SK-N-SH (cell line): ENCODE measurements around the gene FAM76B. TPM values are rescaled to one million over a fixed set of nuclear protein-coding genes. Genes with fewer than 3 reads are reported as not detected.

Experiments
- CTCF ChIA-PET: fragments of 300-600, 350-600 bp; formaldehyde crosslinking; extraction: SDS; loops from one replicate; lab custom pipeline; 2021; lab: Yijun Ruan, JAX
- POLR2A ChIA-PET: fragments of 350-600 bp; sonication (Branson Sonifier 250); formaldehyde crosslinking; extraction: SDS; loops from one replicate; lab custom pipeline; 2020; ENCODE audit warnings: antibody characterized with exemption, inconsistent platforms; lab: Yijun Ruan, JAX
- DNase-seq: peaks from one replicate; pipeline ENCODE4 v3.0.0; 2012
- H2AFZ ChIP-seq: fragments of 200-600 bp; sonication (generic); 2 replicates; pipeline ENCODE4 v1.8.1; 2016; ENCODE audit warnings: antibody characterized with exemption, mild to moderate bottlenecking, low read depth
- H3F3A ChIP-seq: fragments of 200-600 bp; sonication (generic); replicated peaks from 2 replicates; pipeline ENCODE3; 2016; ENCODE audit warnings: antibody characterized with exemption, mild to moderate bottlenecking; ENCODE audit not compliant: insufficient read depth
- H3K27ac ChIP-seq, 2 experiments: fragments of 200-500 bp in 1 of 2; fragments of 200-600 bp in 1 of 2; sonication (Bioruptor generic) in 1 of 2; sonication (generic), shearing (Covaris generic) in 1 of 2; 2 replicates each; pipeline versions ENCODE4 v1.5.1 to v1.6.1; 2014 to 2016; ENCODE audit warnings: low read depth in 2 of 2, inconsistent platforms in 1 of 2, low read length in 1 of 2, mild to moderate bottlenecking in 1 of 2, mixed read lengths in 1 of 2
- H3K27me3 ChIP-seq: fragments of 200-600 bp; sonication (generic), shearing (Covaris generic); 2 replicates; pipeline ENCODE4 v1.6.1; 2016; ENCODE audit warnings: mixed run types; ENCODE audit not compliant: insufficient read depth
- H3K36me3 ChIP-seq, 2 experiments: fragments of 200-500 bp in 1 of 2; fragments of 200-600 bp in 1 of 2; sonication (Bioruptor generic) in 1 of 2; sonication (generic) in 1 of 2; replicated peaks in 1 of 2; 2 replicates each; pipeline versions ENCODE3 to v1.5.1; 2014 to 2016; ENCODE audit warnings: low read length in 1 of 2, mild to moderate bottlenecking in 1 of 2; ENCODE audit not compliant: insufficient read depth in 2 of 2, control insufficient read depth in 1 of 2
- H3K4me1 ChIP-seq, 2 experiments: fragments of 200-500 bp in 1 of 2; fragments of 200-600 bp in 1 of 2; sonication (Bioruptor generic) in 1 of 2; sonication (generic), shearing (Covaris generic) in 1 of 2; 2 replicates each; pipeline versions ENCODE4 v1.5.1 to v1.6.1; 2014 to 2016; ENCODE audit warnings: low read depth in 1 of 2, low read length in 1 of 2, mixed run types in 1 of 2; ENCODE audit not compliant: insufficient read depth in 2 of 2, control insufficient read depth in 1 of 2
- H3K4me2 ChIP-seq: fragments of 200-600 bp; sonication (generic), shearing (Covaris generic); 2 replicates; pipeline ENCODE4 v1.6.1; 2017; ENCODE audit warnings: mixed run types
- H3K4me3 ChIP-seq, 2 experiments: fragments of 200-500 bp in 1 of 2; fragments of 200-600 bp in 1 of 2; sonication (Bioruptor generic) in 1 of 2; sonication (generic), shearing (Covaris generic) in 1 of 2; 2 replicates each; pipeline versions ENCODE4 v1.5.1 to v1.8.1; 2014 to 2016; ENCODE audit warnings: low read depth in 2 of 2, inconsistent platforms in 1 of 2, low read length in 1 of 2, mild to moderate bottlenecking in 1 of 2, mixed read lengths in 1 of 2, moderate library complexity in 1 of 2
- H3K79me2 ChIP-seq: fragments of 200-600 bp; sonication (generic); 2 replicates; pipeline ENCODE4 v1.8.1; 2017; ENCODE audit warnings: mild to moderate bottlenecking; ENCODE audit not compliant: insufficient read depth
- H3K9ac ChIP-seq: fragments of 200-600 bp; sonication (generic); 2 replicates; pipeline ENCODE4 v1.6.1; 2017; ENCODE audit warnings: mixed run types
- H3K9me2 ChIP-seq: fragments of 200-600 bp; sonication (generic); 2 replicates; pipeline ENCODE4 v1.6.1; 2017; ENCODE audit warnings: mixed run types
- H3K9me3 ChIP-seq: fragments of 200-600 bp; sonication (generic); 2 replicates; pipeline ENCODE4 v1.6.1; 2017; ENCODE audit warnings: mixed run types, mild to moderate bottlenecking, moderate library complexity
- H4K20me1 ChIP-seq: fragments of 200-600 bp; sonication (generic); 2 replicates; pipeline ENCODE4 v1.6.1; 2017; ENCODE audit warnings: mild to moderate bottlenecking, mixed run types; ENCODE audit not compliant: insufficient read depth
- CHD2 ChIP-seq: fragments of 150-350 bp; IDR thresholded peaks from 2 replicates; pipeline ENCODE4 v1.6.1; 2018; ENCODE audit warnings: low read length; ENCODE audit not compliant: partially characterized antibody
- EP300 ChIP-seq, 2 experiments: IDR thresholded peaks; 2 replicates each; pipeline versions ENCODE4 v1.4.0 to v1.6.1; 2012; ENCODE audit warnings: borderline replicate concordance in 1 of 2, low read depth in 1 of 2, low read length in 1 of 2
- FOSL2 ChIP-seq: IDR thresholded peaks from 2 replicates; pipeline ENCODE4 v1.4.0; 2012; ENCODE audit warnings: low read depth, mild to moderate bottlenecking, moderate library complexity, borderline replicate concordance
- FOXJ3 ChIP-seq: sonication (generic); formaldehyde crosslinking; IDR thresholded peaks from 2 replicates; pipeline ENCODE4 v1.5.1; 2020; ENCODE audit warnings: mild to moderate bottlenecking, missing genetic modification reagents
- FOXM1 ChIP-seq: IDR thresholded peaks from 2 replicates; pipeline ENCODE4 v1.4.0; 2012; ENCODE audit warnings: low read depth, mild to moderate bottlenecking
- GABPA ChIP-seq: IDR thresholded peaks from 2 replicates; pipeline ENCODE4 v1.4.0; 2012; ENCODE audit warnings: low read depth, mild to moderate bottlenecking
- GATA2 ChIP-seq: sonication (generic); formaldehyde crosslinking; IDR thresholded peaks from 2 replicates; pipeline ENCODE4 v1.5.0; 2020; ENCODE audit warnings: mild to moderate bottlenecking, missing genetic modification reagents
- JUND ChIP-seq: IDR thresholded peaks from 2 replicates; pipeline ENCODE4 v1.4.0; 2012
- MXI1 ChIP-seq: IDR thresholded peaks from 2 replicates; pipeline ENCODE4 v1.6.1; 2012; ENCODE audit warnings: mild to moderate bottlenecking, low read depth, low read length, improper control_type of control experiment
- NFIC ChIP-seq: IDR thresholded peaks from 2 replicates; pipeline ENCODE4 v1.4.0; 2012; ENCODE audit warnings: borderline replicate concordance
- NRF1 ChIP-seq: IDR thresholded peaks from 2 replicates; pipeline ENCODE4 v1.6.1; 2012; ENCODE audit warnings: low read depth, mild to moderate bottlenecking, low read length
- RFX5 ChIP-seq: IDR thresholded peaks from 2 replicates; pipeline ENCODE4 v1.6.1; 2012; ENCODE audit warnings: mild to moderate bottlenecking, improper control_type of control experiment, low read length
- RXRA ChIP-seq: IDR thresholded peaks from 2 replicates; pipeline ENCODE4 v1.4.0; 2012; ENCODE audit warnings: low read depth, mild to moderate bottlenecking, borderline replicate concordance
- SIN3A ChIP-seq: IDR thresholded peaks from 2 replicates; pipeline ENCODE4 v1.6.1; 2012; ENCODE audit warnings: low read depth, mild to moderate bottlenecking, low read length, moderate library complexity, borderline replicate concordance
- TAF1 ChIP-seq: IDR thresholded peaks from 2 replicates; pipeline ENCODE4 v1.6.1; 2012; ENCODE audit warnings: low read depth, mild to moderate bottlenecking, low read length, moderate library complexity, borderline replicate concordance
- TCF12 ChIP-seq: IDR thresholded peaks from 2 replicates; pipeline ENCODE4 v1.4.0; 2012
- TEAD4 ChIP-seq: IDR thresholded peaks from 2 replicates; pipeline ENCODE4 v1.4.0; 2012; ENCODE audit warnings: mild to moderate bottlenecking, borderline replicate concordance; ENCODE audit not compliant: insufficient read depth
- YY1 ChIP-seq: IDR thresholded peaks from 2 replicates; pipeline ENCODE4 v1.4.0; 2012; ENCODE audit warnings: low read depth, mild to moderate bottlenecking
- WGBS: methylation state at CpG from one replicate; pipeline ENCODE4 v1.1.6; 2017; ENCODE audit warnings: low lambda C conversion rate; 5-methylcytosine and 5-hydroxymethylcytosine counted together
- polyA plus RNA-seq, 3 experiments: library from polyadenylated mRNA; depleted of rRNA; stranded (reverse); fragments of >200 nt; gene quantifications; 2 replicates each; pipeline ENCODE4 v1.2.3, GENCODE V29; 2012
- TF ChIP-seq, protein P1 (sequence below): IDR thresholded peaks from 2 replicates; pipeline ENCODE4 v1.4.0; 2012; ENCODE audit warnings: low read depth
- TF ChIP-seq, protein P2 (sequence below): IDR thresholded peaks from 2 replicates; pipeline ENCODE4; 2012
- TF ChIP-seq, protein P3 (sequence below): IDR thresholded peaks from 2 replicates; pipeline ENCODE4 v1.4.0; 2012; ENCODE audit warnings: low read depth, borderline replicate concordance
- TF ChIP-seq, protein P4 (sequence below): fragments of 200-600 bp; sonication (generic); IDR thresholded peaks from 2 replicates; pipeline ENCODE4 v1.6.1; 2017; ENCODE audit warnings: antibody characterized with exemption, mild to moderate bottlenecking, moderate library complexity
- TF ChIP-seq, protein P5 (sequence below): IDR thresholded peaks from 2 replicates; pipeline ENCODE4 v1.6.1; 2012; ENCODE audit warnings: mild to moderate bottlenecking, low read depth, low read length, moderate library complexity

FAM76B gene
- polyA plus RNA-seq, 1 of the 3 experiments (the other 2 are of a cell fraction), result 15.4 TPM

DNA sequence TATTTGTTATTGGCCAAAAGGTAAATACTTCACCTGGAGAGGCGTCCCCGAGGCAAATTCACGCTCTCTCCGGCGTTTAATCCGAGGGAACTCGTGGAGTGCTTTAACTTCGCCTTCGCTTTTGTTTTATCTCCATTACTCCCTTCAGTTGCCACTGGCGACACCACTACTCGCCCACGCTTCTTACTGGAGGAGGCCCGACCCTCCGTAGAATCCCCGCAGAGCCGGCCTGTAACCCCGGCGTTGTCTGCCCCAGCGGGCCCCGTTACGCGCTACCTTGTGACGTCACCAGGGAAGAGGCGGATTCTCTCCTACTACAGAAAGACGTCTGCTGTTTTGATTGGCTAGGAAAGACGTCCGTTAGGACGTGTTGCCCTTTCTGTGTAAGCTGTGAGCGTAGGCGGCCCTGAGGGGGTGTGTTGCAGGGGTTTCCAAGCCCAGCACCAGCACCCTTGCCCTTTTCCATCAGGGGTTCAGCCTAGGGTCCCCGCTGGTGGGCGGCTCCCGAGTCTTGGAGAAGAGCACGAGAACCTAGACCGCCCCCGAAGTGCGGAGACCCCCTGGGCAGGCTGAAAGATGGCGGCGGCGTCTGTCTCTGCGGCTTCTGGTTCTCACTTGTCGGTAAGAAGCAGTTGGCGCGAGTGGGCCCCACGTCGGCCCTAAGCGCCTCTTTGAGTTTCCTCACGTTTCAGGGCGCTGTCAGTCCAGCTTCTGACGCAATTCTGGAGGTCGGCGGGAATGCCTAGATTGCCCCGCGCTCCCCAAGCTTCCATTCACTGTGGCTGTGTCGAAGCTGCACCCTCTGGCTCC, 746 bp upstream of the FAM76B start, which contains the start of gene CEP57:
Gene CEP57, plus strand, starts transcription at position 376 of the 810 bp plus-strand sequence. Its CDS starts 201 bp downstream, at position 577.
- POLR2A ChIA-PET, result interaction anchor here (0.6 to 2.0 kb wide), 6 partner anchors 37 to 733 kb away, joined by 3 to 9 read pairs (median 3); partner anchors contain the start of genes CCDC82, JRKL and SRSF8
- peaks cover 8 to 33% of the 10 kb centered on the region in 2 experiments for H3K4me1 ChIP-seq
- peaks cover 8% of the 10 kb centered on the region for H3F3A ChIP-seq
- peak within 1 kb of the TSS; percentile 94 to 97 for H3K27ac ChIP-seq
- H2AFZ ChIP-seq, result peak within 1 kb of the TSS; percentile 92
- no peaks in the 10 kb centered on the region for H3K9me2 ChIP-seq
- H3K27me3 ChIP-seq, result no peaks in the 10 kb centered on the region
- H3K79me2 ChIP-seq, result peaks cover 80% of the 10 kb centered on the region
- H3K36me3 ChIP-seq, result peaks cover 23 to 25% of the 10 kb centered on the region in 2 experiments
- H3K9me3 ChIP-seq, result no peaks in the 10 kb centered on the region
- peak within 1 kb of the TSS; percentile 94 for H3K4me2 ChIP-seq
- CTCF ChIA-PET, result interaction anchor here (1.0 to 2.7 kb wide), 5 partner anchors 9 to 636 kb away, joined by 3 to 10 read pairs (median 3); partner anchors contain the start of genes CCDC82 and JRKL
- peak within 1 kb of the TSS; percentile 84 to 96 for H3K4me3 ChIP-seq
- peak within 1 kb of the TSS; percentile 93 for H3K9ac ChIP-seq
- 2% methylated on average over 30 of the region's 55 CpGs for WGBS
- peaks cover 4% of the 10 kb centered on the region; the same call in 1 of the 2 replicates for H4K20me1 ChIP-seq
- DNase-seq, result peak; percentile 83
- 0 out of 2 replicates have a peak, but pooled peaks have one; percentile 13 for TF ChIP-seq NFIC
- peak; percentile 54; the same call in 1 of the 2 replicates for TF ChIP-seq TAF1
- TF ChIP-seq MXI1, result peak; percentile 4
- peak; percentile 74 for TF ChIP-seq RFX5
- peak; percentile 61 for TF ChIP-seq GABPA
- TF ChIP-seq SIN3A, result peak; percentile 16; the same call in 1 of the 2 replicates
- TF ChIP-seq, protein P1, sequence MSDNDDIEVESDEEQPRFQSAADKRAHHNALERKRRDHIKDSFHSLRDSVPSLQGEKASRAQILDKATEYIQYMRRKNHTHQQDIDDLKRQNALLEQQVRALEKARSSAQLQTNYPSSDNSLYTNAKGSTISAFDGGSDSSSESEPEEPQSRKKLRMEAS, result peak; percentile 43; the same call in 1 of the 2 replicates
- TF ChIP-seq, protein P2, sequence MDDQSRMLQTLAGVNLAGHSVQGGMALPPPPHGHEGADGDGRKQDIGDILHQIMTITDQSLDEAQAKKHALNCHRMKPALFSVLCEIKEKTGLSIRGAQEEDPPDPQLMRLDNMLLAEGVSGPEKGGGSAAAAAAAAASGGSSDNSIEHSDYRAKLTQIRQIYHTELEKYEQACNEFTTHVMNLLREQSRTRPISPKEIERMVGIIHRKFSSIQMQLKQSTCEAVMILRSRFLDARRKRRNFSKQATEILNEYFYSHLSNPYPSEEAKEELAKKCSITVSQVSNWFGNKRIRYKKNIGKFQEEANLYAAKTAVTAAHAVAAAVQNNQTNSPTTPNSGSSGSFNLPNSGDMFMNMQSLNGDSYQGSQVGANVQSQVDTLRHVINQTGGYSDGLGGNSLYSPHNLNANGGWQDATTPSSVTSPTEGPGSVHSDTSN, result peak; percentile 97
- TF ChIP-seq CHD2, result no peak
- no peak for TF ChIP-seq GATA2
- TF ChIP-seq RXRA, result no peak
- no peak for TF ChIP-seq TCF12
- TF ChIP-seq FOXJ3, result peak; percentile 31; the same call in 1 of the 2 replicates
- TF ChIP-seq FOSL2, result no peak; the same call in 1 of the 2 replicates
- no peak for TF ChIP-seq EP300 (IDR thresholded peaks at IDR 0.05; ENCODE audit: borderline replicate concordance in 1 of 2, low read depth in 1 of 2, low read length in 1 of 2)
- TF ChIP-seq NRF1, result no peak
- TF ChIP-seq, protein P3, sequence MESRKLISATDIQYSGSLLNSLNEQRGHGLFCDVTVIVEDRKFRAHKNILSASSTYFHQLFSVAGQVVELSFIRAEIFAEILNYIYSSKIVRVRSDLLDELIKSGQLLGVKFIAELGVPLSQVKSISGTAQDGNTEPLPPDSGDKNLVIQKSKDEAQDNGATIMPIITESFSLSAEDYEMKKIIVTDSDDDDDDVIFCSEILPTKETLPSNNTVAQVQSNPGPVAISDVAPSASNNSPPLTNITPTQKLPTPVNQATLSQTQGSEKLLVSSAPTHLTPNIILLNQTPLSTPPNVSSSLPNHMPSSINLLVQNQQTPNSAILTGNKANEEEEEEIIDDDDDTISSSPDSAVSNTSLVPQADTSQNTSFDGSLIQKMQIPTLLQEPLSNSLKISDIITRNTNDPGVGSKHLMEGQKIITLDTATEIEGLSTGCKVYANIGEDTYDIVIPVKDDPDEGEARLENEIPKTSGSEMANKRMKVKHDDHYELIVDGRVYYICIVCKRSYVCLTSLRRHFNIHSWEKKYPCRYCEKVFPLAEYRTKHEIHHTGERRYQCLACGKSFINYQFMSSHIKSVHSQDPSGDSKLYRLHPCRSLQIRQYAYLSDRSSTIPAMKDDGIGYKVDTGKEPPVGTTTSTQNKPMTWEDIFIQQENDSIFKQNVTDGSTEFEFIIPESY, result peak; percentile 3; the same call in 1 of the 2 replicates
- TF ChIP-seq, protein P4, sequence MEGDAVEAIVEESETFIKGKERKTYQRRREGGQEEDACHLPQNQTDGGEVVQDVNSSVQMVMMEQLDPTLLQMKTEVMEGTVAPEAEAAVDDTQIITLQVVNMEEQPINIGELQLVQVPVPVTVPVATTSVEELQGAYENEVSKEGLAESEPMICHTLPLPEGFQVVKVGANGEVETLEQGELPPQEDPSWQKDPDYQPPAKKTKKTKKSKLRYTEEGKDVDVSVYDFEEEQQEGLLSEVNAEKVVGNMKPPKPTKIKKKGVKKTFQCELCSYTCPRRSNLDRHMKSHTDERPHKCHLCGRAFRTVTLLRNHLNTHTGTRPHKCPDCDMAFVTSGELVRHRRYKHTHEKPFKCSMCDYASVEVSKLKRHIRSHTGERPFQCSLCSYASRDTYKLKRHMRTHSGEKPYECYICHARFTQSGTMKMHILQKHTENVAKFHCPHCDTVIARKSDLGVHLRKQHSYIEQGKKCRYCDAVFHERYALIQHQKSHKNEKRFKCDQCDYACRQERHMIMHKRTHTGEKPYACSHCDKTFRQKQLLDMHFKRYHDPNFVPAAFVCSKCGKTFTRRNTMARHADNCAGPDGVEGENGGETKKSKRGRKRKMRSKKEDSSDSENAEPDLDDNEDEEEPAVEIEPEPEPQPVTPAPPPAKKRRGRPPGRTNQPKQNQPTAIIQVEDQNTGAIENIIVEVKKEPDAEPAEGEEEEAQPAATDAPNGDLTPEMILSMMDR, result no peak
- TF ChIP-seq FOXM1, result no peak
- TF ChIP-seq TEAD4, result no peak
- TF ChIP-seq YY1, result peak; percentile 87
- TF ChIP-seq, protein P5, sequence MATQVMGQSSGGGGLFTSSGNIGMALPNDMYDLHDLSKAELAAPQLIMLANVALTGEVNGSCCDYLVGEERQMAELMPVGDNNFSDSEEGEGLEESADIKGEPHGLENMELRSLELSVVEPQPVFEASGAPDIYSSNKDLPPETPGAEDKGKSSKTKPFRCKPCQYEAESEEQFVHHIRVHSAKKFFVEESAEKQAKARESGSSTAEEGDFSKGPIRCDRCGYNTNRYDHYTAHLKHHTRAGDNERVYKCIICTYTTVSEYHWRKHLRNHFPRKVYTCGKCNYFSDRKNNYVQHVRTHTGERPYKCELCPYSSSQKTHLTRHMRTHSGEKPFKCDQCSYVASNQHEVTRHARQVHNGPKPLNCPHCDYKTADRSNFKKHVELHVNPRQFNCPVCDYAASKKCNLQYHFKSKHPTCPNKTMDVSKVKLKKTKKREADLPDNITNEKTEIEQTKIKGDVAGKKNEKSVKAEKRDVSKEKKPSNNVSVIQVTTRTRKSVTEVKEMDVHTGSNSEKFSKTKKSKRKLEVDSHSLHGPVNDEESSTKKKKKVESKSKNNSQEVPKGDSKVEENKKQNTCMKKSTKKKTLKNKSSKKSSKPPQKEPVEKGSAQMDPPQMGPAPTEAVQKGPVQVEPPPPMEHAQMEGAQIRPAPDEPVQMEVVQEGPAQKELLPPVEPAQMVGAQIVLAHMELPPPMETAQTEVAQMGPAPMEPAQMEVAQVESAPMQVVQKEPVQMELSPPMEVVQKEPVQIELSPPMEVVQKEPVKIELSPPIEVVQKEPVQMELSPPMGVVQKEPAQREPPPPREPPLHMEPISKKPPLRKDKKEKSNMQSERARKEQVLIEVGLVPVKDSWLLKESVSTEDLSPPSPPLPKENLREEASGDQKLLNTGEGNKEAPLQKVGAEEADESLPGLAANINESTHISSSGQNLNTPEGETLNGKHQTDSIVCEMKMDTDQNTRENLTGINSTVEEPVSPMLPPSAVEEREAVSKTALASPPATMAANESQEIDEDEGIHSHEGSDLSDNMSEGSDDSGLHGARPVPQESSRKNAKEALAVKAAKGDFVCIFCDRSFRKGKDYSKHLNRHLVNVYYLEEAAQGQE, result no peak
- no peak for TF ChIP-seq JUND
